NCI-H2196 (cell line): ENCODE measurements around the gene STAC2.

Experiments used
- DNase-seq: peaks from one replicate; lab custom pipeline; 2025; ENCODE audit not compliant: unreplicated experiment; lab: John Stamatoyannopoulos, UW

STAC2 gene

DNA sequence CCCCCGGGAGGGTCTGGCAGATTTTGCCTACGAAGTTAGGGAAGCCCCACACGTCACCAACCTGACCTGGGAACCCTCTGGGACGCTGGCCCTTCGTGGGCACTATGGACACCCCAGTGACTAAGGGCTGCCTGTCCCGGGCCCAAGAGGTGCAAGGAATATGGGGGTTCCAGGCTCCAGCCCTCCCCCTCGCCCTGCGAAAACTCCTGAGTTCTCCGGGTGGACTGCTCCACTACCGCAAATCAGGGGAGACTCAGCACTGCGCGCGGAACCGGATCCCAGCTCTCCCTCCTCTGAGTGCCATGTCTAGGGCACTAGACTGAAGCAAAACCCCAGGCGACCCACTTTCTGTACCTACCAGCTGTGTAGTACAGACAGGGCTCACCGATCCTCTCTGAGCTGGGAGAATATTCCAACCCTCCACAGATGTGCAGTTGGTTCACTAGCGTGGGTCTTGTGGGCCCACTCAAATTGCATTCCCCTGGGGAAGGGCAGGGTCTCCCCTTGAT is 59.9 kb downstream of the STAC2 start, which contains the start of gene ARL5C:
TSS of gene ARL5C (minus strand) at position 321 of the 509 bp plus-strand sequence. CDS start 401 bp downstream, outside the sequence.
- DNase-seq = no peak

DNA sequence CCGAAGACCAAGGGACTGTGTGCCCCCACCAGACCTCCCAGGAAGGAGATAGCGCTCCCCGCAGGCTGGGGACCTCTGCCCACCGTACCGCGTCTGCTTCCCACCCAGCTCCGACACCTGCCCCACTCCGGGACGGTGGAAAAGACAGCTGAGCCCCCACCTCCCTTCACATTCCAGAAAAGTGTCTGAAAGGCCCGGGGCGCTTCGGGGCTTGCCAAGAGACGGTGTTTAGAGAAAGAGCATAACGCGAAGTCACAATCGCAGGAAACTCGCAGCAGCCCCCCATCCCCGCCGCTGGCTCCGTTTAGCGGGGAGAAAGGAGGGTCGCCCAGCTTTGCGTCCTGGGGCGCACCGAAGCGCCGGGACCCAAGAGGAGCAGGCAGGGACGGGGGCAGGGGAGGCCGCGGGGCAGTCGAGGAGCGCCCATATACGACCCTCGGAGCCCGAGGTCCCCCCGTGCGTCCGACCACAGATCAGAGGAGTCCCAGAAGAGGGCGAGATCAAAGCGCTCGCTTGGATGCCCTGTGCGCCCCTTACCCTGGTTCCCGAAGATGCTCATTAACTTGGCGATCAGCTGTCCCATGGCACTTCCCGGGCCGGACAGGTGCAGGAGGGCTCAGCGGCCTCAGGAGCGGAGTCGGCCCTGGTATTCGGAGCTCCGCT is 60.4 kb downstream of the STAC2 start:
- no peak for DNase-seq

DNA sequence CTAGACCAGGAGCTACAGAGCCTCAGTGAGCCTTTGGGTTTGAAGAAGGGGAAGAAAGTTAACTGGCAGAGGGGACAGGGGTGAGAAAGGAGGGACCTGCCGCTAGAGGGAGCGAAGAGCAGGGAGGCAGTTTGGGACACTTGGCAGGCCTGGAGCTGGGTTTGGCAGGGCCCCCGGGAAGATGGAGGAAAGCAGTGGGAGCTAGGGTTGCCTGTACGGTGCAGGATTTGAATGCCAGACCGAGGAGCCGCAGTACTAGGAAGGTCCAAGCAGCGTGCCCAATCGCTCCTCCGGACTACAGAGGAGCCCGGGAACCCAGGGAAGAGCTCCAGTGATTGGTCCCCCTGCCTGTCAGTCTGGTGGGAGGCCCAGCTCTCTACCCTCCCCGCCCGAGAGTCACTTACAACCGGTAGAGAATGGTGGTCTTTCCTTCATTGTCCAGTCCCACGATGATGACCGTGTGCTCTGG is 61.0 kb downstream of the STAC2 start:
- DNase-seq = peak; percentile 28

DNA sequence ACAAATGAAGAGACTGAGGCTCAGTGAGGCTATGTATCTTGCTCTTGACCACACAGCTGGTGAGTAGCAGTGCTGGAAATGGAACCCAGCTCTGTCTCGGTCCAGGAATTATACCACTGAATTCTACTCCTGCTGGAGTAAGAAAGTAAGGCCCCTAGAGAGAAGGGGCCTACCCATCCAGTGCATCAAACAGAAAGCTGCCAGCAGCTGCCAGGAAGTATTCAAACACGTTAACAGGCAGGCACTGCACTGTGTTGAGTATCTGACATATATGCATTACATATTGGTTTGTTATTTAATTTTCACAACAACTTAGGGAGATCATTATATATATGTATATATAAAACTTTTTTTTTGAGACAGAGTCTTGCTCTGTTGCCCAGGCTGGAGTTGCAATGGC is 63.8 kb downstream of the STAC2 start:
- no peak for DNase-seq
